ENCODE measurements around the gene PODXL2. TPM values are rescaled to one million over a fixed set of nuclear protein-coding genes. Genes with fewer than 3 reads are reported as not detected.

PODXL2 gene
- total RNA-seq, 3 donors from 2014 or later, result 8.8 to 10.6 (median 8.8) TPM

DNA sequence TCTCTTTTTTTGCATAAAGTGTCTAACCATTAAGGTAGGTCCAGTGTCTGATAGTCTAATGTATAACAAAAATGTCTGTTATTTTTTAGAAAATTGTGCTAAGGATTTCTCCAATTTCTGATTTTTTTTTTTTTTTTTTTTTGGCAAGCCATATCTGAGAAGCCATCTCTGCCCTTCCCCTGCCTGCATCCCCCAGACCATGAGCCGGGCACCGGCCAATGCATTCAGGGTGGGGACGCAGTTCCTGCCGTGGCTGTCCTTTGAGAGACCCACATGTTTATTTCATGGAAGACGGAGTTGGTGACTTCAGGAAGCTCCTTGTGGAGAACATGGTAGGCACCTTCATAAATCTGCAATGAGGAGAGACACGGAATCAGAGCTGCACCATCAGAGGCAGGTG is 63.0 kb downstream of the PODXL2 start:
- no peaks in the 10 kb centered on the region for H3K4me1 ChIP-seq
- no peak for DNase-seq (ENCODE audit: low spot score in 2 of 2)
- no peaks in the 10 kb centered on the region for H3K9me3 ChIP-seq
- intact Hi-C loops (cut with DNase I; ENCODE audit: low total_unique reads), result loop anchor here (5.0 kb wide), 1 partner anchor 130 kb away; the partner anchor contains the start of gene MGLL
- no peak overlapping the region for H3K27ac ChIP-seq
- no peaks in the 10 kb centered on the region for H3K36me3 ChIP-seq
- H3K27me3 ChIP-seq, result no peaks in the 10 kb centered on the region
- TF ChIP-seq POLR2AphosphoS5 (IDR thresholded peaks at IDR 0.05), result no peak
- TF ChIP-seq, protein P1, sequence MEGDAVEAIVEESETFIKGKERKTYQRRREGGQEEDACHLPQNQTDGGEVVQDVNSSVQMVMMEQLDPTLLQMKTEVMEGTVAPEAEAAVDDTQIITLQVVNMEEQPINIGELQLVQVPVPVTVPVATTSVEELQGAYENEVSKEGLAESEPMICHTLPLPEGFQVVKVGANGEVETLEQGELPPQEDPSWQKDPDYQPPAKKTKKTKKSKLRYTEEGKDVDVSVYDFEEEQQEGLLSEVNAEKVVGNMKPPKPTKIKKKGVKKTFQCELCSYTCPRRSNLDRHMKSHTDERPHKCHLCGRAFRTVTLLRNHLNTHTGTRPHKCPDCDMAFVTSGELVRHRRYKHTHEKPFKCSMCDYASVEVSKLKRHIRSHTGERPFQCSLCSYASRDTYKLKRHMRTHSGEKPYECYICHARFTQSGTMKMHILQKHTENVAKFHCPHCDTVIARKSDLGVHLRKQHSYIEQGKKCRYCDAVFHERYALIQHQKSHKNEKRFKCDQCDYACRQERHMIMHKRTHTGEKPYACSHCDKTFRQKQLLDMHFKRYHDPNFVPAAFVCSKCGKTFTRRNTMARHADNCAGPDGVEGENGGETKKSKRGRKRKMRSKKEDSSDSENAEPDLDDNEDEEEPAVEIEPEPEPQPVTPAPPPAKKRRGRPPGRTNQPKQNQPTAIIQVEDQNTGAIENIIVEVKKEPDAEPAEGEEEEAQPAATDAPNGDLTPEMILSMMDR (IDR thresholded peaks at IDR 0.05), result no peak
- TF ChIP-seq POLR2A (IDR thresholded peaks at IDR 0.05), result no peak
- no peak overlapping the region for H3K4me3 ChIP-seq

- Histone ChIP-seq H3K27me3 (no peaks in the 10 kb centered on the region), H3K36me3 (no peaks in the 10 kb centered on the region), H3K27ac (no peak overlapping the region), H3K4me3 (no peak overlapping the region), H3K9me3 (no peaks in the 10 kb centered on the region), H3K4me1 (peaks cover 5 to 7% of the 10 kb centered on the region in 2 donors)
- intact Hi-C loops (cut with DNase I; ENCODE audit: low total_unique reads), result loop anchor here (5.0 kb wide), 1 partner anchor 130 kb away; the partner anchor contains the start of gene MGLL
- DNase-seq (ENCODE audit: low spot score in 2 of 2), result no peak
- TF ChIP-seq, protein P1 (IDR thresholded peaks at IDR 0.05), result no peak
- no peak for TF ChIP-seq POLR2A (IDR thresholded peaks at IDR 0.05)
- TF ChIP-seq POLR2AphosphoS5 (IDR thresholded peaks at IDR 0.05), result no peak
These were observed 63.7 kb downstream of the PODXL2 start for GRCh38 chr3:127692501-127693335.

DNA sequence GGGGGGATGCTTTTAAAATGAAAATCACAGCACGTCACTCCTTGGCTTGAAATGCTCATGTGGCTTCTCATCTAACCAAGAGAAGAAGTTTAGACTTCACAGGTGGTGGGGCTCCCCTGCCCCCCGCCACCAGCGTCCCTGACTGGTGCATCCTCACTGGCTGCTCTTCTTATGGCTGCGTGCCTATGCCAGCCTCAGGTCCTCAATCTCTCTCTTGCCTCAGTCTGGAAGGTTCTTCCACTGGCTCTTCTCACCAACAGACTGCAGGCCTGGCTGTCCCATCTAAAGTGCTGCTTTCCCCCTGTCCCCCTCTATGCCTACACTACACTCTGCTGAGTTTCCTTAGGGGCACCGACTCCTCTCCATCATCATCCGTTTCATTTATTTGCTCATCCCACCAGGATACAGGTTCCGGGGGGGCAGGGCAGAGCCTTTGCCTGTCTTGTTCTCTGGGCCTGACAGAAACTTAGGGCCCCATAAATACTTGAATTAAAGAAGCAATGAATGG is 64.4 kb downstream of the PODXL2 start:
- TF ChIP-seq POLR2AphosphoS5 (IDR thresholded peaks at IDR 0.05), result no peak
- TF ChIP-seq, protein P1 (IDR thresholded peaks at IDR 0.05), result no peak
- no peak for TF ChIP-seq POLR2A (IDR thresholded peaks at IDR 0.05)
- H3K4me1 ChIP-seq, result peaks cover 6 to 9% of the 10 kb centered on the region in 2 donors
- no peak for DNase-seq (ENCODE audit: low spot score in 2 of 2)

DNA sequence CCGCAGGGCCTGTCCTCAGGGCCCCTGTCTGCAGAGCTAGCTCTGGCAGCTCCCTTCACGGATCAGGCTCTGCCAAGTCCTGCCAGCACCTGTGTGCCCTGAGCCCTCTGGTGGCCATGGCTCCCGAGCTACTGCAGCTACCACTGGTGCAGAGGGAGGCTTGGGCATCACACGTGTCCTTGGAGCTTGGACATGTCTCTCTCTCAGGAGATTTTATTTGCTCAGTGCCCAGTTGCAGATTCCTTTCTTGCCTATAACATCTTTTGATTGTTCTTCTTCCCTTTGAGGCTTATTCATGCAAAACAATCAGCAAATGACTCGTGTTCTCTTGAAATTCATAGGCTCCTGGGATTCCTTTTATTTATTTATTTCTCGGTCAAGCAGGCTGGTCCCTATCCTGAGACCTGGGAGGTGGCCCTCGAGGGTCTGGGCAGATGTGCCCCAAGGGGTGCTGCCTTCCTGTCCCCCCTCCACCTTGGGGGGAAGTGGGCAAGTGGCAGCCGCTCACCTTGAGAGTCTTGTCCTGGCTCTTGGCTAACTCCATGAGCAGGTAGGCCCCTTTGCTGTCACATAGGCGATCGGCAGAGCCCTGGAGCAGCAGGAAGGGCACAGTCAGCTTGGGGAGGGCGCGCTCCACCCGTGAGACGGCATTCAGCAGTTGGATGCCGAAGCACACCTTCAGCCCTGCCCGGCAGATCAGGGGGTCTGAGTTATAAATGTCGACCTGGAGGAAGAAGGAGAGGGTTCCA is 65.7 kb downstream of the PODXL2 start:
- no peak for DNase-seq (ENCODE audit: low spot score in 2 of 2)
- Histone ChIP-seq H3K9me3 (no peaks in the 10 kb centered on the region), H3K4me1 (peaks cover 6 to 9% of the 10 kb centered on the region in 2 donors), H3K27ac (no peak overlapping the region), H3K36me3 (no peaks in the 10 kb centered on the region), H3K27me3 (no peaks in the 10 kb centered on the region), H3K4me3 (no peak overlapping the region)
- TF ChIP-seq, protein P1 (IDR thresholded peaks at IDR 0.05), result peak in 1 of 3 donors; percentile 37
- no peak for TF ChIP-seq POLR2AphosphoS5 (IDR thresholded peaks at IDR 0.05)
- intact Hi-C loops (cut with DNase I; ENCODE audit: low total_unique reads), result loop anchor here (5.0 kb wide), 1 partner anchor 128 kb away; the partner anchor contains the start of gene MGLL

More for the DNA sequence above, 64.4 kb downstream of the PODXL2 start:
- intact Hi-C loops (cut with DNase I; ENCODE audit: low total_unique reads), result loop anchor here (5.0 kb wide), 1 partner anchor 129 kb away; the partner anchor contains the start of gene MGLL
- H3K4me3 ChIP-seq, result no peak overlapping the region
- H3K27me3 ChIP-seq, result no peaks in the 10 kb centered on the region
- no peaks in the 10 kb centered on the region for H3K36me3 ChIP-seq
- no peak overlapping the region for H3K27ac ChIP-seq
- no peaks in the 10 kb centered on the region for H3K9me3 ChIP-seq

Measured in breast epithelium (tissue), 4 donors.